Measurements from ENCODE around the gene NEK2.
"Not testable (repeated sequence)": the region's sequence is repeated elsewhere in the genome, so short reads cannot be mapped to it uniquely, and the experiment has no call there.

NEK2 gene

DNA sequence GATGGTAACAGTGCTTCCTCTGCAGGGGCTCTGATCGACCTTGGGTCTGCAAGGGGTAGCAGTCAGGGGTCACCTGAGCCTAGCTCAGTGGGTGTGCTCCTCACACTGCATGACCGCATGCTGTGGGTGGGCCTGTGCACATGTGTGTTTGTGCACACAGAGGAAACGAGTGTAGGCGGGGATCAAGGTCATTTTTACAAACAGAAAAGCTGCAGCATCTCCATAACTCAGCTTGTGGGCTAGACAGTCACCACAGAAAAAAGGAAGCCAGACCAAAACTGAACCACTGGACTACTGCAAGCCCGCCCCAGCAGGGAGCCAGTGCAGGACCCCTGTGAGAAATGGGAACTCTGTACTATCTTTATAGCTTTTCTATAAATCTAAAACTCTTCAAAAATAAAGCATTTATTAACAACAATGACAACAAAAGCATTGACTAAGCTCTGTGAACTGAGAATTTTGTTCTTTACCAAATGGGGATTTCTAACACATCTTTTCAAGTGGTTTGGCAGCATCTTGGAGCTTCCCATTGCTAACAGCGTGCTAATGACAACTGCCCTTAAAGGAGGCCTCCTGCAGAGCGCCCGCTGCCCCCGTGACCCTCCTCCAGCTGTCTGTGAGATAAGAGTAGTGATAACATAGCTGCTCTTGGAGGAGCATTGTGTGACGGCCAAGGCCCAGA lies 19.9 kb upstream of the NEK2 start:
- no peak for DNase-seq (ENCODE audit: low spot score)

DNA sequence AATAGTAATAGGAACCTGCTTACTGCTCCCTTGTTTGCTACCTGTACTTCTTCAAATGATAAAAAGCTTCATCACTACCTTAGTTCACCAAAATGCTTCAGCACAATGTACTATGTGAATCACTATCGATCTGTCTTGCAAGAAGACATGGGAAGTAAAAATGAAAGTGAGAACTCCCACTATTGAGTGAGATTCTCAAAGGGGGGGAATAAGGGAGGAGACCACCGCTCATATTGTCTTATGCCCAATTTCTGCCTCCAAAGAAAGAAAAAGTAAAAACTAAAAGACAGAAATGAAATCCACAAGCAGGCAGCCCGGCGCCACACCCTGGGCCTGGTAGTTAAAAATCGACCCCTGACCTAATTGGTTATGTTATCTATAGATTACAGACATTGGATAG lies 18.5 kb upstream of the NEK2 start:
- not testable (repeated sequence) for DNase-seq (ENCODE audit: low spot score)

DNA sequence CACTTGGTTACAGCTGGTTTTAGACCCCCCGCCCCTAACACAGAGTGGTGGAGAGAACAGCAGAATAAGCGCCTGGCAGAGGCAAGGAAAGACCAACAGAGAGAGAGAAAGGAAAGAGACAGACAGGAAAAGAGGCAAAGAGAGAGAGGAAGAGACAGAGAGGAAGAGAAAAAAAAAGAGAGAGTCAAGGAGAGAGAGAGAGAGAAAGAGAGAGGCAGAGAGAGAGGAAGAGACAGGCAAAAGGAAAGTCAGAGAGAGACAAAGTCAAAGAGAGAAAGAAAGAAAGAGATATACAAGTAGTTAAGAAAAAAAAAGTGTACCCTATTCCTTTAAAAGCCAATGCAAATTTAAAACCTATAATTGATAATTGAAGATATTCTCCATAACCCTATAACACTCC lies 13.0 kb upstream of the NEK2 start:
- no peak for DNase-seq (ENCODE audit: low spot score)

DNA sequence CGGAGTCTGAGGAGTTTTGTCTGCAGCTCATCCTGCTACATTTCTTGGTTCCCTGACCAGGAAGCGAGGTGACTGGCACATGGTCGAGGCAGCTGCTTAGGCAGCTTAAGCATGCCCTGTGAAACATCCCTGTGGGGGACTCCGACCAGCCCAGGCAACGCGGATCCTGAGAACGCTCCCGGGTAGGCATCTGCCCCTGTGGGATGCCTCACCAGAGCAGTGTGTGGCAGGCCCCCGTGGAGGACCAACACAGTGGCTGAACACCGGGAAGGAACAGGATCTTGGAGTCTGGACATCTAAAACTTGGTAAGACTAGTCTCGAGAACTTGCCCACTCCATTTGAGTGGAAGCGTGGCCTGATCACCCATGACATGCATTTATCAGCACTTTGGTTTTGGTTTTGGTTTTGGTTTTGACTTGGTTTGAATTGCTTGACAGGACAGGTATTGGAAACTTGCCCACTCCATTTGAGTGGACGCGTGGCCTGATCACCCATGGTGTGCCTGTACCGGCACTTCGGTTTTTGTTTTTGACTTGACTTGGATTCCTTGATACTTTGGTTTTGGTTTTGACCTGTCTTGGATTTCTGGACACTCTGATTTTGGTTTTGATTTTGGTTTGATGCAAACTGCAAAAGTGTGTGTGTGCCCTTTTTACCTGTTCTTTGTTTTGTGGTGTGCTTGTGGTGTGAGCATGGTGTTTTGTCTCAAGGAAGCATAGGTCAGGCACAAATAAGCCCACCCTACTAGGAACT lies 12.2 kb upstream of the NEK2 start:
- DNase-seq (ENCODE audit: low spot score) = no peak

DNA sequence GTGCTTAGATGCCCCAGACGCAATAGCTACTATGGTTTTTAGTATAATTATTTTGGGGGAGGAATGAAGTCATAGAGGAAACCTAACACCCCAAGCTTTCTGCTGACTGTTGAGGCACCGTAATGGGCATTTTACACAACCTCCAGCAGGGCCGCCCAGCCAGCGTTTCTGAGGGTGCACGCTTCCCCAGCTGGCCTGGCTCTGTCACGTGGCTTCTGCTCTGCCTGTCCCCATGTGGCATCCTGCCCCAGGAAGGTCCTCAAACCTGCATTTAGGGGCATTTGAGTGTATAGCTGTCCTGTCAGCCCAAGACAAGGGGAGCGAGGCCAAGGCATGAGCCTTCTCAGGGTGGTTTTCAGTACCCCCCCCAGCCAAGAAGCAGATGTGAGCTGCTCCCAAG lies 10.4 kb upstream of the NEK2 start:
- DNase-seq (ENCODE audit: low spot score) = no peak

DNA sequence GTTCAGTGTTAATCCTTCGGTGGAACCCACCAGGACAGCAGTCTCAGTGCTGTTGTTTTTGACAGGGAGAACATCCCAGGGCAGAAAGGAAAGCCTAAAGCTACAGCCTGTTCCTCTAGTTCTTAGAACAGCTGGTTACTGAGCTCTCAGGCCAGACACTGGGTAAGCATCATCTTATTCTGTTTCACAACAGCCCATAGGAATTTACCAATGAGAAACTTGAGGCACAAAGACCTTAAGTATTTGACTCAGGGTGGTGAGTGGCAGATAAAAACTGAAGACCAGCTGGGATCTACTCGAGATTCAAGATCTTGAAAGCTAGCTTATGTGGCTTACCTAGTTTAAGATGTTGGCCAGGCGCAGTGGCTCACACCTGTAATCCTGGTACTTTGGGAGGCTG lies 9.4 kb upstream of the NEK2 start:
- no peak for DNase-seq (ENCODE audit: low spot score)

DNA sequence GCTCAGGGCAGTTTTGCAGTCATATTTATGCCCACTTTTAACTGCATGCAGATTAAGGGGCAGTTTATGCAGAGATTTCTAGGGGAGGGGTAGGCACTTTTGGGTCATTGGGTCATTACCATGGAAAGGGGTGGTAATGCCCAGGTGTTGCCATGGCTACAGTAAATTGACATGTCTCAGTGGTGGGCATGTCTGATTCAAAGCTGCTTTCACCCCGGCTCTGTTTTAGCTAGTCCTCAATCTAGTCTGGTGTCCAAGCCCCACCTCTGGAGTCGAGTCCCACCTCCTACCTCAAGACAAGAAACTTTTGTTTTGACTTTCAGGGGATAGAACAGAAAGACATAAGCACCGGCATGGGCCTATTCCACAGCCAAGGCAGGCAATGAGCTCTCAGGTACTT lies 8.9 kb upstream of the NEK2 start:
- no peak for DNase-seq (ENCODE audit: low spot score)

DNA sequence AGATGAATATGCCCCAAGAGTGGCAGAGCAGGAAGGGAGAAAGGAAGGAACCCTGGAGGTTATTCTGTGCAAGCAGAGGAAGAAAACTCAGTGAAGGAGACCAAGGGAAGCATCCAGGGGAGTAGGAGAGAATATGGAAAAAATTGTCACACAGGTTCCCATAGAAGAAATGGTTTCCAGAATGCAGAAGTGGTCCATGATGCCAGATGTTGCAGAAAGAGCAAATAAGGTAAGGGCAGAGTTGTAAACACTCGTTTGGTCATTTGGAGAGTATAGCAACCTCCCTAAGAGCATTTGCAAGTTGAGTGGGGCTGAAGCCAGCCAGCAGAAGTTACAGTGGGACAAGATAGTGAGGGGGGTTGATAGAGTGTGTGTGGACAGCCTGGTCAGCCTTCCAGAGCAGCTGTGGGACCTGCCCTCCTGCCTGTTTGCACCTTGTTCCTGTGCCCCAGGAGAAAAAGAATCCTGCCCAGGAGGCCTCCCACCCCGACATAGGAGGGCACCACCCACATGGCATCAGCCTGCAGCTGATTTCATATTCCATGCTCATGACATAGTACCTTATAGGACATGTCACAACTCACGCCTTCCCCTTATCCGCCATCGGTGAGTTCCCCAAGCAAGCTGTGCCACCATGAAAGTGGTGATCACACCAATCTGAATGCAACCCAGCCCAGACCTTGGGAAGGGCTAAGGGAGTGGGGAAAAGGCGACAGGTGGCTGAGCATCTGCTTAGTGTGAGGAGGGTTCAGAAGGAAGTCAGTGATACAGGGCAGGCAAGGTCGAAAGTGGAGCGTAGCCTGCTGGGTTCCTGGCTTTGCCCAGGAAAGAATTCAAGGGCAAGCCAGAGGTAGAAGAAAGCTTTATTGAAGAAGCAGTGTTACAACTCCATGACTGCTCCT lies 8.2 kb upstream of the NEK2 start:
- no peak for DNase-seq (ENCODE audit: low spot score)

DNA sequence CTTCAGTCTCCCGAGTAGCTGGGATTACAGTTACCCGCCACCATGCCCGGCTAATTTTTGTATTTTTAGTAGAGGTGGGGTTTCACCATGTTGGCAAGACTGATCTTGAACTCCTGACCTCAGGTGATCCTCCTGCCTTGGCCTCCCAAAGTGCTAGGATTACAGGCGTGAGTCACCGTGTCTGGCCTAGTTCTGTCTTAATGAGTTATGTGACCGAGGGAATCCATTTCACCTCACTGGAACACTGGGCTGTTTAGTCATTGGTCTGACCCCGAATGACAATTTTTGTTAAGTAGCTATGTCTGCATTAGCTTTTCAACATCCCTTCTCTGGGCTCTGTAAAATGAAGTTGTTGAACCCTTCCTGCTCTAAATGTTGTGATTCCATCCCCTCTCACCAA lies 6.8 kb upstream of the NEK2 start:
- not testable (repeated sequence) for DNase-seq (ENCODE audit: low spot score)

DNA sequence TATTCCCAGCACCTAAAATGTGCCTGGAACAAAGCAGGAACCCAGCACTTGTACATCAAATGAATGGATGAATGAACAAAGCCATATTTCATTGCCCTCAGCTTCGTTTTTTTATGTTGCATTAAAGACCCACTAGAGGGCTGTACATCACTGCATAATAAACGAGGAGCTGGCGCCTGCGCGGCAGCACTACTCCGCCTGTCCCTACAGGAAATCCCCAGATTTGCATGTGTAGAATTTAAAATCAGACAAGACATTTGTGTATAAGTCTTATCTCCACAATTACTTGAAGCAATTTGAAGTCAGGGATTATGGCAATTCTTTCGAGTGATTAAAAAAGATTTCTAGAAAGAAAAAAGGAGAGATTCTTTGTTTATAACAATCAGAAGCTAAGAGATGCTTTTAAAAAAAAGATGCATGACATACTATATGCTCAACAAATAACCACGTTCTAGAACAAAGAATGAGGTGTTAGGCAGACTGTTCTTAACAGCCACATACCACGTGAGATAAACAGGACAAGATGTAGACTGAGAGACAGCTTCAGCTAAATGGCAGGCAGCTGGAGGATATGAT lies 5.4 kb upstream of the NEK2 start:
- peak; percentile 93 for DNase-seq (ENCODE audit: low spot score)

DNA sequence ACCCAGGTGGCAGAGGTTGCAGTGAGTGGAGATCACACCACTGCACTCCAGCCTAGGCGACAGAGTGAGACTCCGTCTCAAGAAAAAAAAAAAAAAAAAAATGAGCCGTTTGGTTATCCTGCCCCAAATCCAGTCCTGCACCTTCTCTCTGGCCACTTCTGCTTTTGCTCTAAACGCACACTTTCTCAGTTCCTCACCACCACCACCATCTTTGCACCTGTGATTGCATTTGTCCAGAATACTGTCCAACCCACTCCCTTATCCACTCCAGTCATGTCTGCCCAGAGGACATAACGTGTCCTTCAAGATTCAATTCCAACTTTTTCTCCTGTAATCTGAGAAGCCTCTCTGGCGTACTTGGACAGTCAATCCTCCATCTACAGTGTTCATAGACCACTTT lies 2.2 kb upstream of the NEK2 start:
- DNase-seq (ENCODE audit: low spot score) = no peak

DNA sequence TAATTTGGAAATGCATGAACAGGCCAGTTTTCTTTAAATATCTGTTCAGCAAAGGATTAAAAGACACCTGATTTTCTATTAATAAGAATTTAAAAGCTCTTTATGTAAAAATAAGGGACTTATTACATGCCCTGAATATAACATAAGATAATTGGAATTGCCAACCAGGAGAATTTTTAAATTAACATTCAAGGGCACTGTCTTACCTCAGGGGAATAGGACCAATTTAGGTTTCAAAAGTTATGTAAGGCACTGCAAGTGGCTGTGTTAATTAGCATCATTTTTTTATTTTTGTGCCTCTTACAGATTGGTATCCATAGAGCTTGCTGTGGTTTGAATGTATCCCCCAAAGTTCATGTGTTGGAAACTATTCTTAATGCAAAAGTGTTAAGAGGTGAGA lies 1.3 kb upstream of the NEK2 start:
- no peak for DNase-seq (ENCODE audit: low spot score)

DNA sequence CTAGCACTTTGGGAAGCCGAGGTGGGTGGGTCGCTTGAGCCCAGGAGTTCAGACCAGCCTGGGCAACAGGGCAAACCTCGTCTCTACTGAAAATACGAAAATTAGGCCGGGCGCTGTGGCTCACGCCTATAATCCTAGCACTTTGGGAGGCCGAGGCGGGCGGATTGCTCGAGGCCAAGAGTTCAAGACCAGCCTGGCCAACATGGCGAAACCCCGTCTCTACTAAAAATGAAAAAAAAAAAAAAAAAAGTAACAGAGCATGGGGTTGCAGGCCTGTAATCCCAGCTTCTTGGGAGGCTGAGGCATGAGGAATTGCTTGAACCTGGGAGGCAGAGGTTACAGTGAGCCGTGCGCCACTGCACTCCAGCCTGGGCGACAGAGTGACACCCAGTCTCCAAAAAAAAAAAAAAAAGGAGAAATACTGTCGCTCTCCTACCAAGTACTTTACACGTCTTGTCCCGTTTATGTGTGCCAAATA lies 724 bp upstream of the NEK2 start:
- no peak for DNase-seq (ENCODE audit: low spot score)

DNA sequence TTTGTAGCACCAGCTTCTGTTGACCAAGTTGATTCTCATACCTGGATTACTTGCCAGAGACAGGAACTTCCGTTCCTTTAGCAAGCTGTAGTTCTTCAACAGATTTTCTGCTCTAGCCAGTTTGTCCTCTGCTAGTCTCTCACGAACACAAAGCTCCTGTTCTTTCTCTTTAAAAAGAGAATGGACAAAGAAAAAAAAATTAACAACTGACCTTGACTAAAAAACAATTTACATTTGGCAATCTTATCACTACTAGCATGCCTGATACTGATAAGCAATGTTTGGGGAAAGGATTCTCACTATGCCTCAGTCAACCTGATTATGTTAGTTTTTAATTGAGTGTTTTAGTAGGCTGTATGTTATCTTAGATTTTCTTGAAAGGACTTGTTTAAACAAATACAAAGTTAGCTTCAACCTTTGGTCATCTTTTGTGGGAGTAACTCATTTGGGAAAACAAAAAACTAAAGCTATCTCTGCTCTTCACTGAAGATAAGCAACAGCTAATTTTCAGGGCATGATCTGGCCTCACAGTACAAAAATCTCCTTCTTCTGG lies 8.3 kb downstream of the NEK2 start:
- DNase-seq (ENCODE audit: low spot score) = no peak

DNA sequence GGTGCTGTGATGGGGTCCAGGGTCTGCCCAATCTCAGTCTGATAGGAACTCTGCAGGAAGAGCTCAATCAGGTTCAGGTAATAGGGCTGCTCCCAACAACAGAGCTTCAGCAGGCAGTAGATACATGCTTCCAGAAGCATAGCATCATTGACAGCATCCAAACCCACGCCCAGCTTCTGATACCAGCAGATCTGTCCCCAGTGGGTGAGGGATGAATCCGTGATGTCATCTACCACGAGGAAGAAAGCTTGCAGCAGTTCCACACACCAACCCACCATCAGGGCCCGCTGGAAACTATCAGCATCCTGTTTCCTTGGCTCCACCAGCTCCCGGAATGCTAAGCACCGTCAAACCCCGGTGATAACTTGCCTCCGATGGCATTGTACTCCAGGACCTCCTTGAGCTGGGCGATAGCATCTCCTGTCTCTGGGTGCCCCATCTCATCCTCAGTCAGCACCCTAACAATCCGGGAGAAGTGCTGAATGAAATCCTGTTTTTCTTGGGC lies 14.7 kb downstream of the NEK2 start:
- DNase-seq (ENCODE audit: low spot score) = no peak

DNA sequence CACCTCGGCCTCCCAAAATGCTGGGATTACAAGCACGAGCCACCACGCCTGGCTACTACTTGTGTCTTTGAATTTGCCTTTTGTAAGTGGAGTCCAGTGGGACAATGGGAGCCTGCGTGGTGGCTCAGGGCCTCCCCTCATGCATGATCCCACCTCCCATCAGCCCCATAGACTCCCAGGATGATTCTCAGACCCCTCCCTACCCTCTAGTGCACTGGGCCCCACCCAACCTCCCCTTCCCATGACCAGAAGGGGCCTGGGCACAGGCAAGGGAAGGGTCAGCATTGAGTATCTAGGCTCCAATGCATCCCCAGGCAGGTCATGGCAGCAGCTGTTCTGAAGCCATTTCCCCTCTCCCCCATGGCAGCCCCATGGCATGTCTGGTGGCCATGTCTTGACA lies 18.7 kb downstream of the NEK2 start:
- DNase-seq (ENCODE audit: low spot score) = no peak

DNA sequence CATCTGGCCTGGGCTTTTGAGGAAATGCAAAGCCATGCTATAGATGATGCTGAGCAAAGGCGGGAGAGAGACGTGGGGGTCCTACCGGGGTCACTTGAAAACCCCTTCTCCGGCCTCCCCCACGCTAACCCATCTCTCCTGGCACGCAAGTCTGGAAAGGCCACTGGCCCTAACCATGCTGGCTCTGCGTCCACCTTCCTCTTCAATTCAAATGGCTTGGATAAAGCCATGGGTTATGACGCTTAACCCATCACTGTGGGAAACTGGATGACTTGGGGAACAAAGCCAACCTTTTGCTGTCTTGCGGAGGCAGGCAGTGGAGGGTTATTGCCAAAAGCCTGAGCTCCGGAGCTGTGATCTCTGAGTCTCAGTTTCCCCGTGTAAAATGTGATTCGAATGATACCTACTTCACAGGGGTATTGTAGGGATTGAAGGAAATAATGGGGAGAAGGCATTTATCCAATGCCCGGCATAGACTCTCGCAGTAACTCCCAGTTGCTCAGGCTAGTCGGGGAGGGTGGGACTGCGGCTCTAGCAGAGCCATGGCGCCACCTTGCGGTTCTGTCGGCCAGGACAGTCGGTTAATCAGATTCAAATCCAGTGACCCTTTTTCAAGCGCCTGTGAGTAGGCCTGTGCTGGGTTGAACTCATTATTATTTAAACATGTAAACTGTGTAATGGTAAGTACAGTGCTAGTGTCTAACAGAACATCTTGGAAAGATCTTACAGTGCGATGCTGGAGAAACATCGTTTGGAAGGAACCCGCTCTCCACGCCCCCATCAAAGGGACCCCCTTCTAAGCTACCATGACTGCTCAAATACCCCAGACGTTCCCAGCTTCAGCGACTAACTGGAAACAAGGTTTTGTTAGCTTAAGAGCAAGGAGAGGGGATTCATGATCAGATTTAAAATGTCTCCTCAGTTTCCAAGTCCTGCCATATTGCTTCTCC lies 20.3 kb downstream of the NEK2 start:
- DNase-seq (ENCODE audit: low spot score) = peak; percentile 76

DNA sequence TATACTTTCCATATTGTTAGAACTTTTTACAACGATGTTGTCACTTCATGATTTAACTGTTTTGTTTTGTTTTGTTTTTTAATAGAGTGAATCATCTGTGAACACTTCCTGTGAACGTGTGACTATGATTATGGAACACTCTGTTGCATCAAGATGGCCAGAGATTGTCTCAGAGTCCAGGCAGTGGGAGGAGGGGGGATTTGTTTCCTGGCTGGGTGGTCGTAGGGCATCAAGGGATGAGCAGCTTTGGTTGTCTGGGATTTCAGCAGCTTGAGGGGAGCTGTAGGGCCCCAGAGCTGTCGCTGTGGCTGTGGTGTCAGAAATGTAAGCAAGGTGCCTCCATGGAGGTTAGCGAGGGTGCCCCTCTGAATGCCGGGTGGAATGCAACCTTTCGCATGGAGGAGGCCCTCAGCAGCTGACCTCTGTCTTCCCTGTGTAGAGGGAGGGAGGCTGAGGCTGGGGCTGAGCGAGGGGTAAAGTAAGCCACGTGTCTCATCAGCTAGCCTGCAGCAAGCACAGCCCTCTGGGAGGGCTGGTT lies 21.4 kb downstream of the NEK2 start:
- DNase-seq (ENCODE audit: low spot score) = no peak

DNA sequence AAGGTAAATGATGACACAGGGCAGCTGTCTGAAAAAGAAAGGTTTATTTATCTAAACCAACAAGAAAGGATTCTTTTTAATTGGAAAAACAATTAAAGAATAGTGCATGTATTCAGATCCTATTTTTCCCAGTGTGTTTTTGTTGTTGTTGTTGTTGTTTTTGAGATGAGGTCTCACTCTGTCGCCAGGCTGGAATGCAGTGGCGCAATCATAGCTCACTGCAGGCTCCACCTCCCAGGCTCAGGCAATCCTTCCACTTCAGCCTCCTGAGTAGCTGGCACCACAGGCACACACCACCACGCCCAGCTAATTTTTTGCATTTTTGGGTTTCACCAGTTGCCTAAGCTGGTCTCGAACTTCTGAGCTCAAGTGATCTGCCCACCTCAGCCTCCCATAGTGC lies 22.1 kb downstream of the NEK2 start:
- DNase-seq (ENCODE audit: low spot score) = no peak

DNA sequence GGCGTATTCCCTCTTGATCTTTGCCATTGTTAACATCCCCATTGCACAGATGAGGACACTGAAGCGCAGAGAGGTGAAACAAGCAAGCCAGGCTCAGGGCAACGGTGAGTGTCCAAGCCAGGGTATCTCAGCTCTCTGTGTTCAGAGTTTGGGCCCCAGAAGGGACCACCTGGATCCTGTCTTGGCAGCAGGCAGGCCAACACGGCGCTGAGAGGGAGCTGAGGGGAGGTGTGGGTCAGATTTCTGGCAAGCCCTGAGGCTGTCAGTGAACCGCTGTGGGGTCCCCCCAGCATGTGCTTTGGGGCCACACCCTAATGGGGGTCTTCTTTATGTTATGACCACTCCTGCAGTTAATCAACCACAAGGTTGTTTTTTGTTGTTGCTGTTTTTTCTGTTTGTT lies 23.1 kb downstream of the NEK2 start:
- DNase-seq (ENCODE audit: low spot score) = no peak
